Common myeloid progenitor, CD34-positive (primary cell): ENCODE results near the gene TXNL4A.

Experiments used
- CTCF ChIA-PET: fragments of 350-600 bp; sonication (Branson Sonifier 250); formaldehyde crosslinking; loops from one replicate; lab custom pipeline; 2021; ENCODE audit warnings: antibody characterized with exemption; lab: Charles Lee
- POLR2A ChIA-PET: fragments of 350-600 bp; sonication (Branson Sonifier 250); formaldehyde crosslinking; loops from one replicate; lab custom pipeline; 2021; ENCODE audit warnings: antibody characterized with exemption; lab: Charles Lee
- DNase-seq, 3 donors: peaks; one replicate each; pipeline versions ENCODE4 v3.0.0 to v3.0.0-alpha.2; 2013
- H3K27ac ChIP-seq, 2 experiments: 1 replicate in 1 of 2; 2 replicates in 1 of 2; pipeline ENCODE4 v1.7.0; 2013; ENCODE audit warnings: inconsistent platforms in 2 of 2, low read length in 2 of 2, mild to moderate bottlenecking in 2 of 2, low read depth in 1 of 2, moderate library complexity in 1 of 2; ENCODE audit not compliant: severe bottlenecking in 2 of 2, insufficient read depth in 1 of 2, poor library complexity in 1 of 2
- H3K27me3 ChIP-seq, 5 experiments: replicated peaks in 2 of 5; 1 replicate in 3 of 5; 2 replicates in 2 of 5; pipeline versions ENCODE4 v1.6.1 to v1.7.0; 2013; ENCODE audit warnings: low read length in 4 of 5, mild to moderate bottlenecking in 2 of 5, moderate library complexity in 2 of 5, inconsistent platforms in 1 of 5; ENCODE audit not compliant: insufficient read depth in 5 of 5, control insufficient read depth in 4 of 5
- H3K36me3 ChIP-seq, 4 experiments: 1 replicate in 2 of 4; 2 replicates in 2 of 4; pipeline versions ENCODE4 v1.6.1 to v1.7.0; 2013; ENCODE audit warnings: low read length in 3 of 4, control low read depth in 1 of 4, mild to moderate bottlenecking in 1 of 4; ENCODE audit not compliant: control insufficient read depth in 4 of 4, insufficient read depth in 4 of 4
- H3K4me1 ChIP-seq, 4 experiments: 1 replicate in 3 of 4; 2 replicates in 1 of 4; pipeline versions ENCODE4 v1.6.1 to v1.7.1; 2013; ENCODE audit warnings: low read length in 3 of 4, mild to moderate bottlenecking in 3 of 4, control low read depth in 1 of 4, inconsistent platforms in 1 of 4, moderate library complexity in 1 of 4; ENCODE audit not compliant: control insufficient read depth in 4 of 4, insufficient read depth in 4 of 4; ENCODE audit errors: control extremely low read depth in 1 of 4
- H3K4me3 ChIP-seq, 7 experiments: 1 replicate in 4 of 7; 2 replicates in 3 of 7; pipeline versions ENCODE4 v1.5.1 to v1.7.0; 2013; ENCODE audit warnings: mild to moderate bottlenecking in 7 of 7, low read length in 6 of 7, moderate library complexity in 6 of 7, inconsistent platforms in 2 of 7, low read depth in 2 of 7, control low read depth in 1 of 7; ENCODE audit not compliant: insufficient read depth in 4 of 7, control insufficient read depth in 1 of 7; ENCODE audit errors: extremely low read depth in 1 of 7
- H3K9me3 ChIP-seq, 5 experiments: 1 replicate in 4 of 5; 2 replicates in 1 of 5; pipeline versions ENCODE4 v1.6.1 to v1.7.1; 2013; ENCODE audit warnings: low read length in 4 of 5, mild to moderate bottlenecking in 2 of 5, inconsistent platforms in 1 of 5, low read depth in 1 of 5, moderate library complexity in 1 of 5; ENCODE audit not compliant: control insufficient read depth in 4 of 5, insufficient read depth in 2 of 5; ENCODE audit errors: control extremely low read depth in 1 of 5
- WGBS: methylation state at CpG from one replicate; pipeline ENCODE4 v1.1.5; 2013; ENCODE audit not compliant: insufficient coverage; 5-methylcytosine and 5-hydroxymethylcytosine counted together

The TXNL4A gene

GRCh38 chr18:79942786-79943607 lies 45.4 kb downstream of the TXNL4A start:
- 94% methylated on average over 29 of the region's 31 CpGs for WGBS
- ChIA-PET POLR2A (no interaction called here), CTCF (interaction anchor here (0.9 to 1.0 kb wide), 3 partner anchors 9 to 121 kb away, joined by 3 to 4 read pairs (median 3); partner anchors contain the start of gene HSBP1L1)
- Histone ChIP-seq H3K4me1 (peaks cover 0 to 28% (median 14%) of the 10 kb centered on the region in 4 experiments), H3K27ac (no peak overlapping the region), H3K4me3 (no peak overlapping the region), H3K9me3 (peaks cover 0 to 5% (median 3%) of the 10 kb centered on the region in 5 experiments), H3K36me3 (peaks cover 25 to 79% (median 55%) of the 10 kb centered on the region in 4 experiments), H3K27me3 (no peaks in the 10 kb centered on the region)
- DNase-seq: peak in 1 of 3 donors; percentile 35

GRCh38 chr18:79942211-79942610 lies 46.2 kb downstream of the TXNL4A start:
- H3K27ac ChIP-seq: no peak overlapping the region
- peaks cover 0 to 13% (median 10%) of the 10 kb centered on the region in 5 experiments for H3K9me3 ChIP-seq
- H3K27me3 ChIP-seq: no peaks in the 10 kb centered on the region
- no peak for DNase-seq
- WGBS: 94% methylated on average over 4 of the region's 7 CpGs
- CTCF ChIA-PET: interaction anchor here (1.0 kb wide), 1 partner anchor 121 kb away, joined by 3 read pairs; no protein-coding TSS in a partner anchor
- peaks cover 33 to 79% (median 61%) of the 10 kb centered on the region in 4 experiments for H3K36me3 ChIP-seq
- peaks cover 0 to 28% (median 14%) of the 10 kb centered on the region in 4 experiments for H3K4me1 ChIP-seq
- POLR2A ChIA-PET: no interaction called here
- no peak overlapping the region for H3K4me3 ChIP-seq

GRCh38 chr18:79941473-79942119 lies 46.8 kb downstream of the TXNL4A start:
- ChIA-PET POLR2A (no interaction called here), CTCF (no interaction called here)
- Histone ChIP-seq H3K36me3 (peaks cover 34 to 81% (median 65%) of the 10 kb centered on the region in 4 experiments), H3K27me3 (no peaks in the 10 kb centered on the region), H3K27ac (no peak overlapping the region), H3K9me3 (peaks cover 0 to 19% (median 16%) of the 10 kb centered on the region in 5 experiments), H3K4me1 (peaks cover 0 to 28% (median 14%) of the 10 kb centered on the region in 4 experiments), H3K4me3 (no peak overlapping the region)
- 99% methylated on average over 16 of the region's 16 CpGs for WGBS
- no peak for DNase-seq

- Histone ChIP-seq H3K27me3 (no peaks in the 10 kb centered on the region), H3K4me1 (peaks cover 0 to 25% (median 14%) of the 10 kb centered on the region in 4 experiments), H3K9me3 (peaks cover 0 to 26% (median 21%) of the 10 kb centered on the region in 5 experiments), H3K27ac (no peak overlapping the region), H3K4me3 (no peak overlapping the region), H3K36me3 (peaks cover 37 to 85% (median 69%) of the 10 kb centered on the region in 4 experiments)
- 96% methylated on average over 17 of the region's 17 CpGs for WGBS
- POLR2A ChIA-PET: no interaction called here
- no peak for DNase-seq
- CTCF ChIA-PET: interaction anchor here (3.0 kb wide), 1 partner anchor 9 kb away, joined by 9 read pairs; no protein-coding TSS in a partner anchor
These were observed 47.4 kb downstream of the TXNL4A start for GRCh38 chr18:79940814-79941472.

GRCh38 chr18:79940126-79940813 lies 48.1 kb downstream of the TXNL4A start:
- POLR2A ChIA-PET: no interaction called here
- CTCF ChIA-PET: interaction anchor here (1.3 to 3.0 kb wide), 3 partner anchors 8 to 11 kb away, joined by 5 to 9 read pairs (median 6); no protein-coding TSS in a partner anchor
- peaks cover 44 to 88% (median 76%) of the 10 kb centered on the region in 4 experiments for H3K36me3 ChIP-seq

GRCh38 chr18:79939096-79939495 lies 49.3 kb downstream of the TXNL4A start:
- 100% methylated on average over 5 of the region's 5 CpGs for WGBS
- Histone ChIP-seq H3K4me3 (no peak overlapping the region), H3K36me3 (peaks cover 47 to 92% (median 83%) of the 10 kb centered on the region in 4 experiments), H3K4me1 (peaks cover 0 to 7% (median 5%) of the 10 kb centered on the region in 4 experiments), H3K9me3 (peaks cover 0 to 40% (median 27%) of the 10 kb centered on the region in 5 experiments), H3K27ac (no peak overlapping the region), H3K27me3 (no peaks in the 10 kb centered on the region)
- POLR2A ChIA-PET: interaction anchor here (0.7 kb wide), 1 partner anchor 687 kb away, joined by 3 read pairs; no protein-coding TSS in a partner anchor
- no peak for DNase-seq
- CTCF ChIA-PET: interaction anchor here (1.3 to 3.0 kb wide), 4 partner anchors 9 to 13 kb away, joined by 3 to 9 read pairs (median 6); no protein-coding TSS in a partner anchor

More at GRCh38 chr18:79940126-79940813, 48.1 kb downstream of the TXNL4A start:
- no peak for DNase-seq
- H3K9me3 ChIP-seq: peaks cover 0 to 32% (median 27%) of the 10 kb centered on the region in 5 experiments
- peaks cover 0 to 18% (median 11%) of the 10 kb centered on the region in 4 experiments for H3K4me1 ChIP-seq
- H3K27ac ChIP-seq: no peak overlapping the region
- WGBS: 97% methylated on average over 18 of the region's 18 CpGs
- no peaks in the 10 kb centered on the region for H3K27me3 ChIP-seq
- no peak overlapping the region for H3K4me3 ChIP-seq
